Right renal pelvis (tissue), 4 donors: ENCODE data around the gene MTR. TPM values are rescaled to one million over a fixed set of nuclear protein-coding genes. Genes with fewer than 3 reads are reported as not detected.
A peak's percentile ranks its signal among the peaks of the same experiment; 100 is the strongest.

ENCODE experiments used
- DNase-seq, 4 donors: peaks; one replicate each; pipeline ENCODE4 v3.0.0-alpha.2; 2013; ENCODE audit warnings: low read depth in 4 of 4, low spot score in 3 of 4, missing footprints in 1 of 4
- polyA plus RNA-seq, 4 donors: library from polyadenylated mRNA; unstranded; fragments of 120-200 nt; gene quantifications; one replicate each; pipeline ENCODE4 v1.2.1, GENCODE V29; 2013; ENCODE audit not compliant: insufficient read length in 4 of 4

MTR gene
- polyA plus RNA-seq, 4 donors, result 30.0 to 39.3 (median 36.6) TPM

DNA sequence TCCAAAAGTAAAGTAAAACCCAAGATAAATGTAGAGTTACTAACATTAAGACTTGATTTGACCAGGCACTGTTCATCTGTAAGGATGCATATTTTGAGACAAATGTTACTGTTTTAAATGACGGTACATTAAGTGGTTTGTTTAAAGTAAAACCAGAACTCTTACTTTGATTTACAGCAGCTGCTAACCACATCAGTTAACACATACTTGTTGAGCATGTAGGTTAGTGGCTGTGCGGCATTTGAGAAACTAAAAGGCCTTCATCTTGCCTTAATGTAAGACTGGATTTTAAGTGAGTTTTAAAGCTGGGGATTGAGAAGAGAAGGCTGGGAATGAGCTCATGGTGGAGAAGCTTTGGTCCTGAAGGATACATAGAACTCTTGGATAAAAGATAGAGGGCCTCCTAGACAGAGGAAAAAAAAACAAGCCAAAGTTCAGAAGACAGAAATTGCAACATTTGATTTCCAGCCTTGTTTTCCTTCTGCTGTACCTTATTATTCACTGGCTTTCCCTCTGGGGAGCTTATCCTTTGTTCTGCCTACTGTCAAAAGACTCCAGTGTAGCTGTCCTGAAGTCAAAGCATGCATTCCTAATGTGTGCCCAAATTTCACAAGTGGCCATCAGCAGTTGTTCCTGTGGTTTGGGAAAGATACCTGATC lies 66.6 kb downstream of the MTR start:
- no peak for DNase-seq

DNA sequence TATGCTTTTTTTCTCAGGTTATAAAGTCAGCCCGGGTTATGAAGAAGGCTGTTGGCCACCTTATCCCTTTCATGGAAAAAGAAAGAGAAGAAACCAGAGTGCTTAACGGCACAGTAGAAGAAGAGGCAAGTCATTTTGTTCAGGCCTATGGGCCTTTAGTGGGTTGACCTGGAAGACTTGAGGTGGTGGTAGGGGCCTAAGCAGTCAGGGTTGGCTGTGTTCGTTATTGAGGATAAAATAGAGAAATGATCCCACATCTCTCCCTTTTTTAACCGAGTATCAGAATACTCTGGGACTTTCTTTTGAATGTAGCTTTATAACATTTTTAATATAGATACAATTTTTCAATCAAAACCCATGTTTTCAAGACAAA lies 67.1 kb downstream of the MTR start:
- DNase-seq, result no peak

DNA sequence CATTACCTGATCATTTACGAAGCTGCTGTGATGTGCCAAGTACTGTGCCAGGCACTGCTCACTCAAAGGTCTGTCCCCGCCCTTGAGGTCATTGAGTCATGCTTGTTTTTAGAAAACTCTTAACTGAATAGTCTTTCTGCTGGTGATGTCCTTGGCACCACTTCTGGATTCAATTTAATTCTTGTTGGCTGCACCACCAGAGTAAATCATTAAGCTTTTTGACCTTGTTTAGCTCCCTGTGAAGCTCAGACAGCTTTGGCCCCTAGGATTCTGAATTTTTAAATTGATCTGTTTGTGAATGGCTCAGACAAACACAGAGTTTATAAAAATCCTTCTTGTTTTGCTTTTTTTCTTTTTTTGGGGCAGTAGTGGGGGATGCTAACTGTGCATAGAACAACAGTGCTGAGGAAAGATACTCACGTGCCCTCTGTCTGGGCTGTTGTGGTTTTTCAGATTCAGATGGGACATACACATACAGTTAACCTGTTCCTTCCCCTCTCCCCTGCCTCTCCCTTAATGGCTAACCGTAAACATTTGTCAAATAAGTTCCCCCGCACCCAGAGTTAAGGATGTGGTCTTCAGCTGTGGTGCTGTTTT lies 67.6 kb downstream of the MTR start:
- DNase-seq, result no peak

DNA sequence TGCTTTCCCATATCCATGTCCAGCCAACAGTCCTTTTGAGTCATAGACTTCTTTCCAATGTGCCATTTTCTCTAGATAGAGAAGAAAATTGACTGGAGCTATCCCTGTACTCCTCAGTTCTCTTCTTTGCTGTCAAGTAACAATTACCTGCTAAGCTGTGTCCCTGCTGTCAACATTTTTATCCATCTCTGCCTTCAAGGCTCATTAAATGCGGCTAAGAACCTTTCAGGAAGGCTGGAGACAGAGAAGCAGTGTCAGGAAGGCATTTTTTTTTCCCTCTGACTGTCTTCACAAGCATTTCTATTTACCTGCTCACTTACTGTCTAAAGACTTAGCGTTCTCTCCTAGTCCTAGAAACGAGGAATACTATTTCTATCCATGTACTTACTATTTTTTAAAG lies 69.1 kb downstream of the MTR start:
- no peak for DNase-seq

DNA sequence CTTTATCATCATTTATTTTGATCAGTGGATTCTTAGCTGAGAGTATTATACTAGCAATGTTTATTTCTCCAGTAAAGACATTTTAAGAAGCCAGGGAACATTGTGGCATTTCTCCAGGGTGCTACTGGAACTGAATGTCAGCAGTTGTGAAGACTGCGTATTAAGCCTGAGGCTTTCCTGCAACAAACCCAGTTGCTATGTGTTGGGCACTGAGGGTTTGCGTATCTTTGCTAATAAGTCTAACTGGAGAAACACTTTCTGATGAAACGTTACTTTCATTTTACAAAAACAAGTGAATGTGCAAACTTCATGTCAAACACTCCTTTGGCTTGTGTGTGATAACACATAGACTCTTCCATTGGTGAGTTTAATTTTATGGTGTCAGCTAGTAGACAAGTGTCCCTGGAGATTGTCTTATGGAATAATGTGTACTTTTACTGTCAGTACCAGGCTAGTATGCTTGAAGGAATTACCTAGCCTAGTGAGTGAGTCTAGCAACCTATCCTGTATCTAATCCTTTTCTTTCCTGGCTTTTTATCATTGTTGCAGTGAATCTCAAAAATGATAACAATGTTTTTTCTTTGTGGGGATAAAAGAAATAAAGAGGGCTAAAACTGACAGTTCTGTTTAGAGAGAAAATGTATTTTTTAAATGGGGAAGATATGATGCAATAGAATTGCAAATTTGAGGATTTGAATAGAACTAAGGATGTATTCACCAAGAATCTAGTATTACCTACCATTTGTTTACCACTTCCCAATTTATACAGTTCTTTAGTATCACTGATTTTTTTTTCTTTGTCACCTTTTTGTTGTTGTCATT lies 70.1 kb downstream of the MTR start:
- DNase-seq, result no peak

DNA sequence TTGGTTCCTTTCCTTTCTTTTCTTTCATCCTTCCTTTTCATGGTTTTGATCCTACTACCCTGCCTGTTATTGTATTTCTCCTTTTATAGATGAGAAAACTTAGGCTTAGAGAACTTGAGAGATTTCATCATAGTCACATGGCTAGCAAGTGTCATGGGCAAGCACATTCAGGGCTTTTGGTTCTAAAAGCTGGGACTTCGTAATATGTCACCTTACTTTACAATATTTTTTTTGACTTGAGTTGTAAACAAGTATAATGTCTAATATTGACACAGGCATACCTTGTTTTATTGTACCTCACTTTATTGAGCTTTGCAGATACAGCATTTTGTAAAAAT lies 70.7 kb downstream of the MTR start:
- no peak for DNase-seq

DNA sequence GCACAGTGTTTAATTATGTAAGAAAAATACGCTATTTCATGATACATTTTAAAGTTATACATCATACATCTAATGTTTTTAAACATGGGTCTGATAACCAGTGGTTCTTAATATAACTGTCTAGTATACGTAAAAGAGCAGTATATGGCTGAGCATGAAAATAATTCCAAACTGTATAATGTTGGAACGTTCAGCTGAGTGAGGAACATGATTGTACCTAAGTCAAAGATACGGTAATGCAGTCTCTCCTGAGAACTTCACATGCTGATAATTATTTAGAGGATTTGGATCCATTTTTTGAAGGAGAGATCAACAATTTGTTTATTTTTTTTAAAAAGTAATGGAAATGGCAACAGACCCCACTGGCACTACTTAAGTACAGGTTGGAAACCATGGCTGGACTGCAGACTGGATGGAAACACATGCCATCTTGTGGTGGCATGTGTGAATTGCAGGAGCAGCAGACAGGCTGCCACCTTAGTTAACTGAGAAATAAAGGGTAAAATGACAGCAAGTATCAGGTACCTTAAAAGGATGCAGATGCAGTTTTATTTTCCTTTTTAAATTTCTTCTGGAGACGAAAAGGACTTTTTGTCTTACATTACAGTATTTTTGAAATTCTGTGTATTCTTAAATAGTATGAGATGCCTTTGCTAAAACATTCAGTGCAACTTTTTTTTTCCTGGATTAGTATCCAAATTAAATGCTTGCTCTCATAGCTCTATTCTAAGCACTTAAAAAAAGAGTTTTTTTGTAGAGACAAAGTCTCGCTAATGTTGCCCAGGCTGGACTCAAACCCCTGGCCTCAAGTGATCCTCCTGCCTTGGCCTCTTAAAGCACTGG lies 73.8 kb downstream of the MTR start:
- peak in 1 of 4 donors; percentile 34 for DNase-seq

DNA sequence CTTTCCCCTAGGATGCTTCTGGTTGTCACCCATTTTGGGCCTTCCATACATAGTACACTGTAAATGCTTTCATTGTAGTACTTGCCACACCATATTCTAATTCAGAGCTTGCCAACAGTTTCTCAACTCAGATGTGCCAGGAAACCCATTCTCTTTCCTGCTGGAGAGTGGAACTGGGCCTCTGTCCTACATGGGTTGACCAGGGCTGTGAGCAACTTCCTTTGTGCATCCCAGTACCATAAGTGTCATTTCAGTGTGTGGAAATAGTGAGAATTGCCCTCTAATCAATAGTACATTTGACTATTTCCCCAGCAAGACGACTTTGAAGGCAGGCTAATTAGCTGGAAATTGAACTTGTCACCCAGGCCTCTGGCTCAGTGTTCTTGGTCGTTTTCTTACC lies 74.8 kb downstream of the MTR start:
- DNase-seq, result no peak

DNA sequence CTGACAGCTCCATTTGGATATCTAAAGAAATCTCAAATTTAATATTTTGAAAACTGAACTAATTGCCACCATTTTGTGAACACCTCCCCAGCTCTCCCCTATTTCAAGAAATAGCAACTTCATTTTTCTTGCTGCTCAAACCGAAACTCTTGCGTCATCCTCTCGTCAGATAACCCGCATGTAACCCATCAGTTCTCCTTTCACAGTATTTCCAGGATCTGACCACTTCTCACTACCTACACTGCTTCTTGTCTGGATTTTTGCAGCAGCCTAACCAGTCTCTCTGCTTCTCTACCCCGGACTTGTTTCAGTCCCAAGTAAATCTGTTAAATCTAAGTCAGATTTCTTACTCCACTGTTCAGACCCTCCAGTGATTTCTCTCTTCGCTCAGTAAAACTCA lies 75.6 kb downstream of the MTR start:
- no peak for DNase-seq

DNA sequence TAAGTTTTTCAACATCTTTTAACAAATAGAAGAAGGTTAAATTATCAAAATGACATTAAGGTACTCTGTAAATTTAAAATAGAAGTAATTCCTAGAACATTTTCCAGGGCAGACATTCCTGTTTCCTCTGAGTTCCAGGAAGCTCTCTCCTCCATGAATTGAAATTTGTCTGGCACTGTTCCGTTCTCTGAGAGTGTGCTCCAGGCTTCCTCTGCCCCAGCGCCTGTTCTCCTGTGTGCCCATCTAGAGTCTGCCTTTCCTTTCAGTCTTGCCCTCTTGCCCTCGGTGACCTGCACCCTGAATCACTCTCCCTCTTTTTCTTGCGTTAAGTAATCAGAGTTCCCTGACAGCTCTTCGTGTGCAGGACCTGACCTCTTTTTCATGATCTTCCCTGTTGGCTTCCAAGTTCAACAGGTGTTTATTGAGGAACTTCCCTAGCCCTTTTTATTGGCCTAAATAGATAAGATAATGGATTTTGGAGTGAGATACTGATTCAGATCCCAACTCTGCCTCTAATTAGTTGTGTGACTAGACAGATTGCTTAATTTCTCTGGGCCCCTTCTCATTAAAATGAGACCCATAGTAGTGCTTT lies 77.1 kb downstream of the MTR start:
- no peak for DNase-seq

DNA sequence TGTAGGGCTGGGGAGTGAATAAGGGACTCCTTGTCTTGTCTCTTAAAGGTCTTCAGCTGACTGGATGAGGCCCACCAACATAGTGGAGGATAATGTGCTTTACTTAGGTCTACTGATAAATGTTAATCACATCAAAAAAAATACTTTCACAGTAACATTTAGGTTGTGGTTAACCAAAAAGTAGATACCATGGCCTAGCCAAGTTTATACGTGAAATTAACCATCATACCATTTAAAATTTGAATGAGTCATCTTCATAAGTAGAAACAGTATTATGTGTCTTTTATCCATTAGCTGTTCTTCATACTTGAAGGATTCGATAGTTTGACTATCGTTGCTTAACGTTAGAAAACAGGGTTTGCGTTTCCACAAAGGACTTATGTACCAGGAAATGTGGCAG lies 80.9 kb downstream of the MTR start:
- no peak for DNase-seq

DNA sequence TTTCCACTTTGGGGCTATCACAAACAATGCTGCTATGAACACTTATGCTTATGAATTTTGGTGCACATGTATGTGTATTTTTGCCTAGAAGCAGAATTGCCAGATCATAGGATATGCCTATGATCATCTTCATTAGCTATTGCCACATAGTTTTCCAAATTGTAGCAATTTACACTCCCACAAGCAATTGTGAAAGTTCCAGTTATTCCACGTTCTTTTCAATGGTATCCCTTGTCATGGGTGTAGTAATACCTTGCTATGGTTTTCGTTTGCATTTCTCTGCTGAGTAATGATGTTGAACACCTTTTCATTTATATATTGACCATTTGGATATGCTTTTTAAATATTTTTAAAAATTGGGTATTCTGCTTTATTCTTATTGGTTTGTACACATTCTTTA lies 82.6 kb downstream of the MTR start:
- DNase-seq, result no peak

DNA sequence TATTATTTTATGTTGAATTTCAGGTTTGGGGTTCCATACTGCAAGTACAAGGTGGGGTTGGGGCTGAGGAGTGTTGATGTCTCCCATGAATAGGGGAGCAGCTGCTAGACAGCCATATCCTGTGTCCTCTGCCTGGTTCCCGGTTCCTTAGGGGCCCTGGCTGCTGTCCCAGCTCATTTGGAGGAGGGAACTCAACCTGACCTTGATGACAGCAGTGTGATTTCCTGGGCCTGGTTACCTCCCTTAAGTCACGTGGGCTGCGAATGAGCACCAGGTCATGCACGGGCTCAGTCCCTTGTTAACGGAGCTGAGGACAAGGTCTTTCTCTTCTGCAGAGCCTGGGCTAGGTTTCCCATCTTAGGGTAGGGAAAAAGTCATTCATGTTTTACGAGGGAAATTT lies 85.1 kb downstream of the MTR start:
- DNase-seq, result no peak

DNA sequence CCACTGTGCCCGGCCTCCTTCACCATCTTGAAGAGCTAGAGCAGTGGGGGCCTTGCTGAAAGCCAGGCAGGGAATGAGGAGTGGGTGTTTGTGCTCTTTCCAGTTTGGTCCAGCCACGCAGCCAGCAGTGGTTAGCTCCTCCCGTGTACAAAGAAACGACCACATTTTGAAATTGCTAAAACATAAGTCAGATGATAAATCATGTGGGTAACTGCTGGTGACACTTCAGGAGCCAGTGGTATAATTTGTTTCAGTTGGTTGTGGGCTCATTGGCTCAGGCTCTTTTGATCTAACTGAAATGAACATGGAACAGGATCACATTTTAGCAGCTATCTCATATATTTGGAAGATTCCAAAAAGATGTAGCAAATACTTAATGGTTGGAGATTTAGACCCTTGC lies 87.6 kb downstream of the MTR start:
- DNase-seq, result no peak

DNA sequence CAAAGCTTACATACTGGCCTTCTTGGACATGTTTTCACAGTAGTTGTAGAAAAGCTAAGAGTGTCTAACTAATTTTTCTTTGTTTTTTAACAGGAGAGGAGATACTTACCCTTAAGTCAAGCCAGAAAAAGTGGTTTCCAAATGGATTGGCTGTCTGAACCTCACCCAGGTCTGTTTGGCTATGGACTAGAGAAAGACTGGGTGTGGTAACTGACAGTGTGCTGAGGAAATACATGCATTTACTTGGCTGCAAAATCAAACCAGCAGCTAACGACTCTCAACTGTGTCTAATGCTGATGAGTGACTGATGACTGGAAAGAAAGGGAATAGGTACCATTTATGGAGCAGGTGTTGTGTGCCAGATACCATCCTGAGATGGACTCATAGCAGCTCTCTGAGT lies 91.1 kb downstream of the MTR start:
- no peak for DNase-seq

DNA sequence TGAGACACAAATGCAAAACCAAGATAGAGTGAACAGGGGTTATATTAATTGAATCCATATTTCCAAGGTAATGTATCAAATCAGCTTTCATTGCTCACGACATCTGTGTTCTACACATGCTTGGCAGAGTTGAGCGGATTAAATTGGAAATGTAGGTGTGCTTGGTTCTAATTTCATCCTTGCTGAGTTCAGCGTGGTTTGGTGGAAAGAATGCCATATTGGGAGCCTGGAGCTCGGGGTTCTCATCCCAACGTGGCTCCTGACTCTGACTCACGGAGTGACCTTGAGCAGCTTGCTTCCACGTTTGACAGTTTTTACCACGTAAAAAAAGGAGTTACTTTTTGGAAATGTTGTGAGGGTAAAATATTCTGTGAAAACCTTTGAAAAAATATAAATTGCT lies 92.0 kb downstream of the MTR start:
- DNase-seq, result no peak

DNA sequence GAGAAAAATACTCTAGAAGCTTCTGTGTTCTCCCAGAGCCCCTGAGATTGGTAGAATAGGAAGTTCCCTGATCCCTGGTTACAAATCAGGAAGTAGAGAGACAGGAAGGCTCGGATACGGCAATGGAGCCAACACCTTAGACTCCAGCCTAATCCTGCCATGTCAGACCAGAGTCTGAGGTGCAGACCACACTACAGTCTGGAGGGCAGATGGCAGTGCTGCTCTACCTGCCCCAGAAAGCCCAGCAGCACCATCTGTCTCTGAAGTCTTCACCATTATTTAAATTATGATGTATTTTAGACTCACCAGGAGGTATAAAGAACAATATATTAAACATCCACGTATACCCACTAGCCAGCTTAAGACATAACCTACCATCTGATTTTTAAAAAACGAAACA lies 93.0 kb downstream of the MTR start:
- DNase-seq, result no peak

DNA sequence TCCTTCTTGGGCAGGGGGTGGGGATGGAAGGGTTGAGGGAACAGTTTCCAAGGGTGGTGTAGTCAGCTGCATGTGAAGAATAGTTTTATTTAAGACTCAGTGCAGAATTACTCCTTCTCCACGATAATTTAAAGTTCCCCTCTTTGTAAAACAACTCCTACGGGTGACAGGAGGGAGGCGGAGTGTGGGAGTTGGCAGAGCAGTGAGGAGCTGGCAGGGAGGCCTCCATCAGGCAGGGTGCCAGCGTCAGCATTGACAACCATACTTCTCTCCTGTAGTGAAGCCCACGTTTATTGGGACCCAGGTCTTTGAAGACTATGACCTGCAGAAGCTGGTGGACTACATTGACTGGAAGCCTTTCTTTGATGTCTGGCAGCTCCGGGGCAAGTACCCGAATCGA lies 93.8 kb downstream of the MTR start:
- no peak for DNase-seq

DNA sequence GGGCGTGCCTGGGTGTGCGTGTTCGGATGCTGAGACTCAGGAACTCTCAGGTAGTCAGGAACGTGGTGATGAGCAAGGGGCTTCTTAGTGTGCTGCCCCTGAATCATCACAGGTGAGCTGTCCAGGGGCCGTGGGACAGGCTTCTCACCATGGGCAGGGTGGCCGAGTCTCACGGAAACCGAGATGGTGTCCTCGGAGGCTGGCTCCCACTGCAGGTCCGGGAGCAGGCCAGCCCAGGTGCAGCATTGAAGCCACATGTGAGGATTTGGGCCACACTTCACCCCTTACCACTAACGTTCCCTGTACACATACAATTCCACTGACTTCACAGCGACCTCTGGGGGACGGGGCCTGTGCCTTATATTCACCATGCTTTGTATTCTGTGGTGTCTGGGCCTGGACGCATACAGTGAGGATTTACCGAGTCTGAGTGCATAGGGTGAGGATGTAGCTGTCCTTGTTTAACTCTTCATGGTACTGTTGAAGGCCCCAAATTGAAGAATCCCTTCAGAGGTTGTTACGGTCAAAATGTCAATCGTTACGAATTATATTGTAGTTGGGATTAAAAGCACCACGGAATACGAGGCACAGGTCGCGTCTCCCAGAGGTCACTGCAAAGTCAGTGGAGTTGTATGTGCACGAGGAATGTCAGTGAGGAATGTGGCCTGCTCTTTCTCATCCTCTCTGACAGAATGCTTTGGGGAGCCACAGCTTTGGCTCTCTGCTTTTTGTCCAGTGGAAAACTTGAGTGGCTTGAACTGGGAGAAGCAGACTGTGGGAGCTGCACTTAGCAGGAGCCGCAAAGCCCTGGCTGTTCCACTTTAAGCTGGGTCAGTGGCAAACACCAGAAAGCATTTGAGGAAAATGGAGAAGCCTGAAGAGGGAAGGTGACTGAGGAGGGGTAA lies 95.3 kb downstream of the MTR start:
- DNase-seq, result no peak
